ENCODE data around the gene PPP2R3A.

Gene PPP2R3A

DNA sequence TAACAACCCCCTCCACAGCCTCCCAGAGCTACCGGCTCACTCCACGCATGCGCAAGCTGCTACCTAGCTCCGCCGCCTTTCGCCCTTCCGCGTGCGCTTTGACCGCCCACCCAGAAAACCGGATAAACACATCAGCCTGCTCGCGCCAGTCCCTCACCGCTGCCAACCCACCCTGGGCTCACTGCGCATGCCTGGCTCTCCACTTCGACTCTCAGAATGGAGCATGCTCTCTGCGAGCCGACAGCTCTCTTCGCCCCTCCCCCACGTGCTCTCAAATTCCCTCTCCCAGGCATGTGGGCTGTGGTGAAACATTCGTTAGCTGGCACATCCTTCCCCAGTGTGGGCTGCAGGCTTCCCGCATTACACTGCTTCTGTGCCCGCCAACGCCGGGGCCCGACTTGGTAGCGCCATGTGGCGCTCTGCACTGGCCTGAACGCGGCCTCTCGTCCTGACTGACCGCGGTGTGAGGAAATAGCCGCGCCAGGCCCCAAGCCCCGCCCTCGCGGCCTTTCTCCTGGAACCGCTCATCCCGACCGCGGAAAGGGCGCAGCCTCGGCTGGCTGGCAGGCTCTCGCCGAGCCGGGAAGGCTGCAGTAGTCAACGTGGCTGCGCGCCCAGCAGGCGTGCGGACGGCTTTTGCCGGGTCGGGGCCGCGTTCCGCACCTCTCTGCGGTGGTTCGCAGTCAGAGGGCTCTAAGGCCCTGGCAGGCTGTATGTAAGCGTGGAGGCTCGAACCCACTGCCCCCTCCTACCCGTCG lies 231.1 kb downstream of the PPP2R3A start:
- peak; percentile 100 for DNase-seq

DNA sequence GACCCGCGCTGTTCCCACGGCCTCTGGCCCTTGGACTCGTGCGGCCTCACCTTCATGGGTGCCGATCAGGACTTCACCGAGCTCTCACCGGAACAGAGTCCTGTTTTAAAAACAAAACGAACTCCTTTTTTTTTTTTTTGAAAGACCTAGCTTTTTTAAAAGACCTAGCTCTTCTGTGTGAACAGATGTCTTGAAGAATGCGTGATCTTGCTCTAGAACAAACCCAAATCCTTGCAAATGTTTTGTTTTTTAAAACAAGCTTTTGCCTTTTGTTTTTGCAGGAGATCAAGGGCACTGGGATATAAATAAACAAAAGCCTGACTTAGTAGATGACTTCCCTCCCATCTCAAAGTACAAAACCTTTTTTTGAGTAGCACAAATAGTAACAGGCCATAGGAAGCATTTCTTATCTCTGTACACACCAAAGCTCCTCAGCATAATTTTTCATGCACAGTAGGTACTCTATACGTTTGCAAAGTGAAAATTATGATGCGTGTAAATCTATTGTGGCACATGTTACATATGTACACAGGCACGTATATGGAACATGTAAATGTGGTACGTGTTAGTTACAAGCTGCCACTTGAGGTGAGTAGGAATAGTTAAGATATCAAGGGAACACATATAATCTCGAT lies 231.7 kb downstream of the PPP2R3A start:
- peak; percentile 53 for DNase-seq
